Neuronal stem cell (in vitro differentiated cells): ENCODE results near the gene LRPPRC.

Experiments used
- DNase-seq: peaks from one replicate; pipeline ENCODE4 v3.0.0-alpha.2; 2013; ENCODE audit warnings: low spot score
- H2AFZ ChIP-seq: one replicate; pipeline ENCODE4 v1.6.1; 2013; ENCODE audit warnings: mild to moderate bottlenecking, low read length, inconsistent platforms
- H2AK5ac ChIP-seq: 2 replicates; pipeline ENCODE4 v1.6.1; 2013; ENCODE audit warnings: low read depth, mild to moderate bottlenecking, inconsistent platforms, low read length, moderate library complexity, mixed read lengths
- H2BK120ac ChIP-seq: 2 replicates; pipeline ENCODE4 v1.6.1; 2013; ENCODE audit warnings: low read depth, mild to moderate bottlenecking, inconsistent platforms, low read length, moderate library complexity, mixed read lengths
- H2BK12ac ChIP-seq: one replicate; pipeline ENCODE4 v1.6.1; 2013; ENCODE audit warnings: low read length, inconsistent platforms
- H2BK15ac ChIP-seq: 2 replicates; pipeline ENCODE4 v1.6.1; 2013; ENCODE audit warnings: mild to moderate bottlenecking, low read length, inconsistent platforms, mixed read lengths
- H2BK5ac ChIP-seq: one replicate; pipeline ENCODE4 v1.6.1; 2013; ENCODE audit warnings: inconsistent platforms, mild to moderate bottlenecking, low read length, moderate library complexity
- H3K14ac ChIP-seq: one replicate; pipeline ENCODE4 v1.6.1; 2013; ENCODE audit warnings: low read length, inconsistent platforms
- H3K18ac ChIP-seq: 2 replicates; pipeline ENCODE4 v1.6.1; 2013; ENCODE audit warnings: low read length, inconsistent platforms
- H3K23ac ChIP-seq: 2 replicates; pipeline ENCODE4 v1.6.1; 2013; ENCODE audit warnings: low read depth, mild to moderate bottlenecking, mixed read lengths, low read length, inconsistent platforms; ENCODE audit not compliant: poor library complexity
- H3K27ac ChIP-seq: replicated peaks from 3 replicates; pipeline ENCODE4 v1.5.1; 2013; ENCODE audit warnings: low read length, inconsistent platforms
- H3K27me3 ChIP-seq, 3 experiments: 2 replicates each; pipeline ENCODE4 v1.6.1; 2013; ENCODE audit warnings: low read length in 3 of 3, mild to moderate bottlenecking in 2 of 3, inconsistent platforms in 1 of 3, low read depth in 1 of 3, mixed read lengths in 1 of 3, moderate library complexity in 1 of 3; ENCODE audit not compliant: control insufficient read depth in 3 of 3, insufficient read depth in 3 of 3
- H3K36me3 ChIP-seq, 2 donors: replicated peaks in 1 of 2; 2 replicates each; pipeline ENCODE4 v1.6.1; 2013; ENCODE audit warnings: low read length in 2 of 2; ENCODE audit not compliant: control insufficient read depth in 2 of 2, insufficient read depth in 2 of 2
- H3K4ac ChIP-seq: 2 replicates; pipeline ENCODE4 v1.6.1; 2013; ENCODE audit warnings: inconsistent platforms, mild to moderate bottlenecking, low read length, moderate library complexity
- H3K4me1 ChIP-seq, 2 donors: 1 replicate in 1 of 2; 2 replicates in 1 of 2; pipeline ENCODE4 v1.6.1; 2013; ENCODE audit warnings: low read length in 2 of 2, low read depth in 1 of 2; ENCODE audit not compliant: control insufficient read depth in 2 of 2, insufficient read depth in 1 of 2
- H3K4me2 ChIP-seq: one replicate; pipeline ENCODE4 v1.6.1; 2013; ENCODE audit warnings: mild to moderate bottlenecking, low read length, inconsistent platforms; ENCODE audit not compliant: insufficient read depth, poor library complexity, severe bottlenecking
- H3K4me3 ChIP-seq, 2 donors: 2 replicates each; pipeline ENCODE4 v1.5.1; 2013; ENCODE audit warnings: low read length in 2 of 2, mild to moderate bottlenecking in 2 of 2, inconsistent platforms in 1 of 2, moderate library complexity in 1 of 2
- H3K79me1 ChIP-seq: one replicate; pipeline ENCODE4 v1.6.1; 2013; ENCODE audit warnings: low read depth, mild to moderate bottlenecking, inconsistent platforms, low read length, moderate library complexity
- H3K9ac ChIP-seq: one replicate; pipeline ENCODE4 v1.6.1; 2013; ENCODE audit warnings: mild to moderate bottlenecking, low read depth, low read length, inconsistent platforms; ENCODE audit not compliant: poor library complexity
- H3K9me3 ChIP-seq, 2 donors: replicated peaks in 1 of 2; 2 replicates each; pipeline versions ENCODE3 to v1.6.1; 2013; ENCODE audit warnings: low read length in 2 of 2, mild to moderate bottlenecking in 2 of 2, inconsistent platforms in 1 of 2, low read depth in 1 of 2, mixed read lengths in 1 of 2, moderate library complexity in 1 of 2; ENCODE audit not compliant: control insufficient read depth in 2 of 2, insufficient read depth in 1 of 2
- H4K8ac ChIP-seq: one replicate; pipeline ENCODE4 v1.6.1; 2013; ENCODE audit warnings: low read depth, mild to moderate bottlenecking, inconsistent platforms, low read length, moderate library complexity
- H4K91ac ChIP-seq: one replicate; pipeline ENCODE4 v1.6.1; 2013; ENCODE audit warnings: low read length, low read depth, mild to moderate bottlenecking, inconsistent platforms; ENCODE audit not compliant: poor library complexity
- WGBS, 2 donors: extraction: QIAGEN DNeasy Blood & Tissue Kit; methylation state at CpG; one replicate each; pipeline ENCODE4 v1.1.7; 2013; ENCODE audit warnings: missing lambda C conversion rate in 2 of 2, mixed read lengths in 1 of 2; ENCODE audit not compliant: insufficient read length in 2 of 2, insufficient replicate concordance in 1 of 2; ENCODE audit errors: extremely low coverage in 2 of 2; 5-methylcytosine and 5-hydroxymethylcytosine counted together

LRPPRC gene

GRCh38 chr2:43939695-43940256 lies 56.0 kb downstream of the LRPPRC start:
- Histone ChIP-seq H2BK120ac (no peak overlapping the region), H3K27ac (no peak overlapping the region), H3K4ac (no peak overlapping the region), H4K91ac (no peak overlapping the region), H3K79me1 (no peaks in the 10 kb centered on the region), H3K36me3 (peaks cover 4 to 93% of the 10 kb centered on the region in 2 donors), H3K14ac (no peak overlapping the region), H2AK5ac (no peak overlapping the region), H3K23ac (no peak overlapping the region), H2BK5ac (no peak overlapping the region), H2AFZ (no peak overlapping the region), H3K9ac (no peak overlapping the region), H3K18ac (no peak overlapping the region), H3K4me1 (no peaks in the 10 kb centered on the region), H4K8ac (no peak overlapping the region), H3K9me3 (no peaks in the 10 kb centered on the region), H3K27me3 (no peaks in the 10 kb centered on the region), H3K4me2 (no peak overlapping the region), H2BK15ac (no peak overlapping the region), H3K4me3 (no peak overlapping the region), H2BK12ac (no peak overlapping the region)
- DNase-seq: no peak
- WGBS, 2 donors: no CpG with 5 or more reads among the region's 6 CpGs

GRCh38 chr2:43937269-43937820 lies 58.4 kb downstream of the LRPPRC start:
- H3K9me3 ChIP-seq: no peaks in the 10 kb centered on the region
- peaks cover 2 to 93% of the 10 kb centered on the region in 2 donors for H3K36me3 ChIP-seq
- no peak overlapping the region for H3K23ac ChIP-seq
- H3K27ac ChIP-seq: no peak overlapping the region
- no peak overlapping the region for H2BK5ac ChIP-seq
- H2AFZ ChIP-seq: no peak overlapping the region
- no peak overlapping the region for H4K8ac ChIP-seq
- no peak overlapping the region for H3K9ac ChIP-seq
- no peak for DNase-seq
- H3K4me1 ChIP-seq: no peaks in the 10 kb centered on the region
- H3K4ac ChIP-seq: no peak overlapping the region
- no peak overlapping the region for H3K4me2 ChIP-seq
- H4K91ac ChIP-seq: no peak overlapping the region
- H3K18ac ChIP-seq: no peak overlapping the region
- H2BK15ac ChIP-seq: no peak overlapping the region
- H2BK12ac ChIP-seq: no peak overlapping the region
- WGBS, 2 donors: no CpG with 5 or more reads among the region's 3 CpGs
- no peaks in the 10 kb centered on the region for H3K27me3 ChIP-seq
- H2BK120ac ChIP-seq: no peak overlapping the region
- no peak overlapping the region for H3K4me3 ChIP-seq
- H3K14ac ChIP-seq: no peak overlapping the region
- H3K79me1 ChIP-seq: no peaks in the 10 kb centered on the region
- H2AK5ac ChIP-seq: no peak overlapping the region

DNA sequence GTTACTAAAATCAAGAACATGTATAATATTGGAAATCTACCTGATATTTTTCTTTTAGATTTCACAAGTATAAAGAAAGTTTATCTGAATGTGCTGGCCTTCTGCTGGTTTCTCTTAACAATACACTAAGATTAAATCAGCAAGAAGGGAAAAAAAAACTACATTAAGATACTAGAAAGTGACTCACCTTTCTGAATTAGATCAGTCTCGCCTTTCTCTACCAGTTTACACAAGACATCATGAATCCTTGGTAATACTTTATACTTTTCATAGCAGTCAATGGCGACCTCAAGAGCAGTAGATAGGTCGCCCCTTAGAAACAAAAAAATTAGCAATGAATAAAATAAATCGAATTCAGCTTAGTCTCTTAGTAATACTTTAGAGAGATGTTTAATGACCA lies 61.2 kb downstream of the LRPPRC start:
- DNase-seq: no peak
- no peak overlapping the region for H2BK120ac ChIP-seq
- H2BK12ac ChIP-seq: no peak overlapping the region
- H3K9me3 ChIP-seq: no peaks in the 10 kb centered on the region
- H3K9ac ChIP-seq: no peak overlapping the region
- no peaks in the 10 kb centered on the region for H3K79me1 ChIP-seq
- H3K4me3 ChIP-seq: no peak overlapping the region
- H4K8ac ChIP-seq: no peak overlapping the region
- peaks cover 0 to 2% of the 10 kb centered on the region in 2 donors for H3K4me1 ChIP-seq
- no peak overlapping the region for H3K27ac ChIP-seq
- no peak overlapping the region for H2BK5ac ChIP-seq
- H2BK15ac ChIP-seq: no peak overlapping the region
- H3K27me3 ChIP-seq: no peaks in the 10 kb centered on the region
- H3K14ac ChIP-seq: no peak overlapping the region
- H2AK5ac ChIP-seq: no peak overlapping the region
- H3K23ac ChIP-seq: no peak overlapping the region
- no peak overlapping the region for H2AFZ ChIP-seq
- no CpG with 5 or more reads among the region's 4 CpGs for WGBS, 2 donors
- H3K36me3 ChIP-seq: peaks cover 2 to 93% of the 10 kb centered on the region in 2 donors
- no peak overlapping the region for H3K18ac ChIP-seq
- no peak overlapping the region for H4K91ac ChIP-seq
- no peak overlapping the region for H3K4ac ChIP-seq
- no peak overlapping the region for H3K4me2 ChIP-seq

DNA sequence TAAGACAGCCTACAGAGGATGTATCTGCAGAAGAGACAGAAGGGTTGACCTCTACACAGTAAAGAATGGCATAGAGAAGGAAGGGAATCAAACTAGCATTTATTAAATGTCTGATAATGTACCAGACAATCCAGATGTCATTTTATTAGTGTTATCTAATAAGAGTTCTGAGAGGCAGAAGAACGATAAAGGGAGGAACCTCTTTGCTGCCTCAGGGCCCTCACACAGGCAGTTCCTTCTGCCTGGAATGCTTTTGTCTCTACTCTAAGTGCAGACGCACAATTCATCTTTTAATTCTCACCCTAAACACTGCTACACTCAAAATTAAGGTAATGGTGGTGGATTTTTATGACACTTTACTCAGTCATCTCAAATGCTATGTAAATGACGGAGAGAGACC lies 64.5 kb downstream of the LRPPRC start:
- Histone ChIP-seq H3K9ac (no peak overlapping the region), H3K27ac (no peak overlapping the region), H2AFZ (no peak overlapping the region), H3K9me3 (no peaks in the 10 kb centered on the region), H2BK5ac (no peak overlapping the region), H2BK120ac (no peak overlapping the region), H2BK12ac (no peak overlapping the region), H3K4me2 (no peak overlapping the region), H3K36me3 (peaks cover 5 to 95% of the 10 kb centered on the region in 2 donors), H2BK15ac (no peak overlapping the region), H3K23ac (no peak overlapping the region), H2AK5ac (no peak overlapping the region), H3K4ac (no peak overlapping the region), H3K18ac (no peak overlapping the region), H4K91ac (no peak overlapping the region), H3K4me3 (no peak overlapping the region), H3K4me1 (peaks cover 0 to 2% of the 10 kb centered on the region in 2 donors), H4K8ac (no peak overlapping the region), H3K27me3 (no peaks in the 10 kb centered on the region), H3K14ac (no peak overlapping the region), H3K79me1 (no peaks in the 10 kb centered on the region)
- WGBS, 2 donors: no CpG with 5 or more reads among the region's 3 CpGs
- no peak for DNase-seq
